Ureter (tissue), 1 donor: ENCODE results near the gene ANKRD33. TPM values are rescaled to one million over a fixed set of nuclear protein-coding genes. Genes with fewer than 3 reads are reported as not detected.

Experiments used
- DNase-seq: peaks from one replicate; pipeline ENCODE4 v3.0.0-alpha.2; 2020; ENCODE audit warnings: low spot score
- total RNA-seq: library from RNA; stranded (reverse); gene quantifications from one replicate; pipeline ENCODE4 v1.2.4, GENCODE V29; 2023
- donor health status: DM: yes; HTN: yes; CAD: no.

The ANKRD33 gene
- total RNA-seq, 1 donor from 2014 or later, result not detected

DNA sequence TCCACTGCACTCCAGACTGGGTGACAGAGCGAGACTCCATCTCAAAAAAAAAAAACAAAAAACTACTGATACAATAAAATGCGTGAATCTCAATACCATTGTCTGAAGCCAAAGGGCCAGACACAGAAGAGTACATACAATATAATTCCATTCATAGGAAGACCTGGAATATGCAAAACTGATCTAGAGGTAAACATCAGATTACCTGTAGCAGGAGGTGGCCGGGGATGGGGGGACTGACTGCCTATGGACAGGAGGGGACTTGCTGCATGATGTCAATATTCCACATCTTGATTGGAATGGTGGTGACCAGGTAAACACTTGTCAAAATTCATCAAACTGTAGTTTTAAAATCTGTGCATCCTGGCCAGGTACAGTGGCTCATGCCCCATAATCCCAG is 26.9 kb upstream of the ANKRD33 start:
- no peak for DNase-seq

DNA sequence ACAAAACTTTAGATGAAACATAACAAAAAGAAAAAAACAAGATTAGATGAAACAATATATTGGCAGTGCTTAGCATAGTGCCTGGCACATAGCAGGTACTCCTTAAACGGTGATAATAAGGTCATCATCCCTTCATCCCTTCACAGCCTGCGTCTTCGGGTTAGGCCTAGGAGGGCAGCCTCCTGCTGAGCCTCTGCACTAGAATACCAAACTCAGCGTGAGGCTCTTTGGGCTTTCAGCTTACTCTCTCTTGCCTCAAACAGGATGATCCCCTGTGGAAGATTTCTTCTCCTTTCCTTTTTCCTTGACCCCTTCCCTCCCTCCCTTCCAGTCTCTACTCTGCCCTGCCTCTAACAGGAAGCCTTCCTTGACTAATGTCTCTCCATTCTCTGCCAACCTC is 25.0 kb upstream of the ANKRD33 start:
- DNase-seq, result no peak

DNA sequence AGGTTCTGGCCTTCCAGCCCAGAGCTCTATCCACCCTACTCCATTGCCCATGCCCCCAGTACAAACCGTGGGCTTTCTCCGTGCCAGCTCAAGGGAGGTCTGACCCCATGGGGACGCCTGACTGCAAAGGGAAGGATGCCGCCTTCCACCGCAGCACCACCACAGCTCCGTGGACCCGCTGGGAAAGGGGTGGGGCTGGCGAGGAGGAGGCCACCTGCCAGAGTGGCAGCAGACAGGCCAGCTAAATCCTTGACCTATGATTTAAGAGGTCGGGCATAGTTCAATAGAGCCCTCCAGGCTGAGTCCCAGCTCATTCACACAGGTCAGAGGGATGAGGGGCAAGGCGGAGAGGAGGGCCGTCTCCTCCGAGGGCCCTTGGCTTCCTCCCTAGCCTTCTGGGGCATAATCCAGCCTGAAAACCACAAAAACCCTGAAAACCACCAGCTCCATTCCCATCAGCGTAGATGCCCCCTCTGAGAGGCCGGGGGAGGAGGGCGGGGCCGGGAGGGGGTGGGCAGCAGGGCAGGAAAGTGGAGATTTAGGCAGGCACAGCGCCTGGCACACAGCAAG is 24.5 kb upstream of the ANKRD33 start:
- no peak for DNase-seq

DNA sequence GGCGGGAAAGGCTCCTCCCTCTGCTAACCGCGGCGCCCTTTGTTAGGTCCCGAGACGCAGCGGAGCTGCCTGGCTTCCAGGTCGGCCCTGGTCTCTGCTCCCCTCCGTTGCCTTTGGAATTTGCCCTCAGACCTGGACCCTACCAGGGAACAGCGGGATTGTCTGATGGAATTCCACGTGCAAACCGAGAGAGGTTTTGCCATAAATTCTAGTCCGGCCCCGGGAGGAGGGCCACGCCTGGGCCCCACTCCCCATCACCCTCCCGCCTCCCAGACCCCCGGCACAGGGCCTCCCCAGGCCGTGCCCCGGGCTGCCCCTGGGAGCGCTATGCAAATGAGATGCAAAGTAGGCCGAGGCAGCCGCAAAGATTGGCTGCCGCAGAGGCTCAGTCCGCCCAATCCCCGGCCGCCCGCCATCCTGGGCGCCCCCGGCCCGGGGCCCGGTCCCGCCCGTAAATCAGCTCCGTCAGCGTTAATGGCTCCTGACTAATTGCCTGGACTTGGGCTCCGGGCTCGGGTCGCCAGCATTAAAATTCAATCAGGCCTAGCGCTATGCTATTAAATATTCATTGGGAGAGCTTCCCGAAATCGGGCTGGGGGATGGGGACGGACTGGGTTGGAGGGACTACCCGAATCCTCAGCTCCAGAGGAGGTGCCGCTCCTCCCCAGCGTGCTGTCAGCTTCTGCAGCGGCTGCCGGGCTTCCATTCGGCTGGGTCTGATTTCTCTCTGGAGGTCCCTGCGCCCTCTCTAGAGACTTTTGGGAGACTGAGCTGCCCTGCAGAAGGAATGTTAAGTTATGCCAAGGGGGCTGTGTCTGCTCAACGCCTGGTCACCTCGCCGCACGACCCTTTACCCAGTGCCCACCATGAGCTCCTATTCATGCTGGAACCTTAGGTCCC is 23.7 kb upstream of the ANKRD33 start:
- DNase-seq, result no peak

DNA sequence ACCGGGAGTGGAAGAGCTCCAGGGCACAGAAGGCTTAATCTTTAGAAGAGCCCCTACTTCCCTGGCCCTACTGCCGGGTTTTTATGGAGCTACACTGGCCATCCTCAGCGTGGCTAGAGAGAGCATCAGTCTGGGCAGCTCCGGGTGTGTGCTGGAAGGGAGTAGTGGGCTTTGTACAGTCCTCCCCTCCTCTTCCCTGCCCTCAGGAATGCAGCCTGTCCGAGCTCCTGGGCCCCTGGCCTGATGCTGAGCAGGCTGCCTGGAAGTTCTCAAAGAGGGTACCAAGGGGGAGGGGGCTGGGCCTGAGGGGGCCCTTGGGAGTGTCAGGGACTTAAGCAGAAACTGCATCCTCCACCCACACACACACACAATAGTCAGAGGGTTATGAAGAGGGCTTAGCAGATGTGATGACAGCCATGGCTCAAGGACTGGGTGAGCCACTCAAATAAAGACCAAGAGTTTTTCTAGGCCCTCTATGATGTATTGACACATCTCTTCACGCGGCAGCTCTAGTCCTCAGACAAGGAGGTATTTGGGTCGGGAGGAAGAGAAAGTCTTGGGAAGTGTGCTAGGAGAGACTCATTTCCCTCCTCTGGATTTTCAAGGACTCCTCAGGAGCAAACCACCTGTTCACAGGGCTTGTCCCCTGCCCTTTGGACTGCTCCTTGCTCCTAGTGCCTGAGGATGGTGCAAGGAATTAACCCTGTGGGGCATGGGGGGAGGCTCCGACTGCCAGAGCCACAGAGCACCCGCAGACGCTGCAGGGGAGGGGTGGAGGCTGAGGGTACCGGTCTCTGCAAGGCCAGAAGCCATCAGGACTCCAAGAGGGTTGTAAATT is 22.9 kb upstream of the ANKRD33 start:
- no peak for DNase-seq

DNA sequence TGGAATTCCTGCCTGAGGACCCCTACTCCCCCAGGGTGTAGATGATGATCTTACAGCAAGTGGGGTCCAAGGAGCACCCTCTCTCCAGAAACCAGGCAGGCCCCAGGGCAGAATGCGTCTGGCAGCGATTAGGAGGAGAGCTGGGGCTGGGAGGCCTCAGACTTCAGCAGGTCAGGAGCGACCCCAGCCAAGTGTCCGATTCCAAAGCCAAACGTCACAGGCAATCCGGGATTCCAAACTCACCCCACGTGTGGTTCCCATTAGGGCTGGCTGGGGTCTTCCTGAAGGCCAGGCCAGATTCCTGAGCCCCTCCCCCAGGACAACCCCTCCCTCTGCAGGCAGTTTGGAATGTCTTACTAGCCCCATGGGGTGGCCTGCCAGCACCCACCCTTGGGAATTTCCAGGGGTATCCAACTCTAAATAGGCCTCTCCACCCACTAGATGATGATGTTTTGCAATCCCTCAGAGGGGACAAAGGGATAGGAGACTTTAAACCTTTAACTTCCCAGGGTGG is 22.1 kb upstream of the ANKRD33 start:
- no peak for DNase-seq

DNA sequence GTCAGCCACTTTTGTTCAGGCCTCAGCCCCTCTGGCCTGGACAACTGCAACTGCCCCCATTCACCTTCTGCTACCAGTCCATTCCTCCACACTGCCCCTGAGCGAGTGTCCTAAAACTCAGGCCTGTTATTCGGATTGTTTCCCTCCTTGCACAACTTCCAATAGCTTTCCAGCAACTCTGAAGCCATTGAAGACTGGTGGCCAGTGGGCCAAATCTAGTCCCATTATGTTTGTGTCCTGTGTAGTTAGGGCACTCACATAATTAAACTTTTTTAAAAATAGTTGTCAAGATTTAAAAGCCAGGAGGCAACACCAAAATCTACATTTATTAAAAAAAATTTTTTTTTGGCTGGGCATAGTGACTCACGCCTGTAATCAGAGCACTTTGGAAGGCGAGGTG is 21.6 kb upstream of the ANKRD33 start:
- no peak for DNase-seq

DNA sequence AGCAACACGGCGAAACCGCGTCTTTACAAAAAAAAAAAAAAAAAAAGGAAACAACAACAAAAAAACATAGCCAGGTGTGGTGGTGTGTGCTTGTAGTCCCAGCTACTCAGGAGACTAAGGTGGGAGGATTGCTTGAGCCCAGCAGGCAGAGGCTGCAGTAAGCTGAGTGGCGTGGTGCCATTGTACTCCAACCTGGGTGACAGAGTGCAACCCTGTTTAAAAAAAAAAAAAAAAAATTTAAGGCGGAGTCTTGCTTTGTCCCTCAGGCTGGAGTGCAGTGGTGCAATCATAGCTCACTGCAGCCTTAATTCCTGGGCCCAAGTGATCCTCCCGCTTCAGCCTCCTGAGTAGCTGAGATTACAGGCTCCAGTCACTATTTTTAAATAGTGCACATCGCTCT is 21.1 kb upstream of the ANKRD33 start:
- no peak for DNase-seq

DNA sequence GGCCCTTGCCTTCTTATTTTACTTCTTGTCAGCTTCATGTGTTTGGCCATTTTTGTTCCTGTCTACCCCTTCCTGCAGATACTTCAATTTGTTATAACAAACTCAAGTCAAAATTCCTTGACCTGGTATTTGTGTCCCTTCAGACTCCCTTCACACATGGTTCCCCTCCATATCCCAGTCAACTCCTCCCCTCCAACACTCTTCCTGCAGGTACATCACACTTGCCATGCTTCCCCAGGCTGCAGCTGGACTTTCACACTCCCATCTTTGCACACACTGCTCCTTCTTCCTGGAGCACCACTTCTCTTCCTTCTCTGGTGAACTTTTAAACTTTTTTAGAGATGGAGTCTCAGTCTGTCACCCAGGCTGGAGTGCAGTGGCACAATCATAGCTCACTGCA is 20.5 kb upstream of the ANKRD33 start:
- DNase-seq, result no peak

DNA sequence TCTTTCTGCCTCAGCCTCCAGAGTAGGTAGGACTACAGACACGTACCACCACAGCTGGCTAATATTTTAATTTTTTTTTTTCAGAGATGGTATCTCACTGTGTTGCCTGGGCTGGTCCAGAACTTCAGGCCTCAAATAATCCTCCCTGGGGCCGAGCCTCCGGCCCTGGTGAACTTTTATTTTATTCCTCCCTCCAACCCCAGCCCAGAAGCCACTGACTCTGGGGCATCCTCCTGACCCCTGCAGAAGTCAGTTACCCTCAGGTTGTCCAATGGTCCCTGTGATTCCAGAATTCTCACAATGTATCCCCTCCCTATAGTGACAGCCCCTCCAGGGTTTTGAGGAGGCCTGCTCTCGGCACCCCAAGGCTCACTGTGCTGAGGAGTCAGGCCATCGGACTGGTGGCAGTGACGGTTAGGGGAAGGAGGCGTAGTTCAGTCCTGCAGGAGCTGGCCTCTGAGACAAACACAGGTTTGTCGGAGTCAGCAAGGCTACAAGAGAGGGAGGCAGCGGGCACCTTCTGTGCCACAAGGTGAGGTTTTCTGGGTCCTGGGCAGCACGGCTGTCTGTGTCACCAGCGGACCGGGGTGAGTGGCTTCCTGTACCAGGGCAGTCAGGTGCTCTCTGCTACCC is 20.0 kb upstream of the ANKRD33 start:
- DNase-seq, result no peak

DNA sequence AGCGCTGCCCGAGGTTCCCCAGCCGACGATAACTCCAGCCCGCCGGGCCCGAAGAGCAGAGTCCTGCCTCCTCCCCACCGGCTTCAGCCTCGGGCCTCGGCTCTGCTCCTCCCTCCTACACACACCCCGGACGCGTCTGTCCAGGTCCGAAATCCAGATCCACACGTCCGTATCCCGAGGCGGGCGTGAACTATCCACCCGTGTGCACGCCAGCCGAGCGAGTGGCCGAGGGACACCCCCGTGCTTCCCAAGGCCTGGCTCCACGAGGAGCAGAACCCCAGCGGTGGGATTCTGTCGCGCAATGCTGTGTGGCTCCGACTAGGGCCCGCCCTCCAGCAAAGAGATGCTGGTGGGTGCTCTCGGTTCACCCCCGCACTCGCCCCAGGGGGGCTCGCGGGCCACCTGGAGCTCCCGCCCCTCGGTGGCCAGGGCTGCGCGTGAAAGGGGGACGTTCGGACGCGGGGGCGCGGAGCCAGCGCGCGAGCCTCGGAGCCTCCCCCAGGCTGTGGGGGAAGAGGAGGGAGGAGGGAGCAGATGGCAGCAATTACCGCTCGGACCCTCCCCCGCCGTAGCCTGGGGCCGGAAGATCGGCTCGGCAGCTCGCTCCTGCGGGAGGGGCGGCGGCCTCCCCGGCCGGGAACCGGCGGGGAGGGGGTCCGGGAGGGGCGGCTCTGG is 18.9 kb upstream of the ANKRD33 start:
- no peak for DNase-seq

DNA sequence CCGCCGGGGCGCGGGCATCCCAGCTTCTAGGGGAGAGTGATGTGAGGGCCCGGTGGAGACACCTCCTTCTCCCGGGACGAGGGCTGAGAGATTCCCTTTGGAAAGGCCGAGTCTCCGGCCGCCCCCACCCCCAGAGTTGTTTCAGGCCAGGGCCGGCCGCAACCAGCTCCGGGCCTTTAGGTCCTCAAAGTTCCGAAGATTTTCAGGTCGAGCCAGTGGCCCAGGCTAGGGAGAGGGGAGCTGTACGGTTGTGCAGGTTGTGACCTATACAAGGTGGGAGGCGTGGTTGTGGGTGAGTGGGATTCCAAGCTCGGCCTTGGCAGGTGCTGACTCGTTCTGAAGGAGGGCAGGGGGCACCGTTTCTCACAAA is 18.4 kb upstream of the ANKRD33 start:
- no peak for DNase-seq

DNA sequence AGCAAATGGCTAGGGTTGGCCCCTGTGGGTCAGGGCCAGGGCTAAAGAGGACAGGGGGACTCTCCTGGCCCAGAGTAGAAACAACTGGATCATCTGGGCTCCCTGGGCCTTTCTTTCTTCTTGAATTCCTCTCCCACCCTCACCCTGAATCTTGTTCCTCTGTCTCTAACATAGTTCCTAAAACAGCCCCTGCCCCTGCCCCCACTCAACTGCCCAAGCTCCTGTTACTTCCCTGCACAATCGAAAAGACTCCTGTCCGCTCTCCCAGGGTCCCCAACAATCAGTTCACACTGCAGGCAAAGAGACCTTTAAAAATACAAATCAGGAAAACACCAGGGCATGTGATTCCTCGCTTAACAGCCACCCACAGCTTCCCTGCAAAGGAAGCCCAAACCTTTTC is 18.0 kb upstream of the ANKRD33 start:
- no peak for DNase-seq

DNA sequence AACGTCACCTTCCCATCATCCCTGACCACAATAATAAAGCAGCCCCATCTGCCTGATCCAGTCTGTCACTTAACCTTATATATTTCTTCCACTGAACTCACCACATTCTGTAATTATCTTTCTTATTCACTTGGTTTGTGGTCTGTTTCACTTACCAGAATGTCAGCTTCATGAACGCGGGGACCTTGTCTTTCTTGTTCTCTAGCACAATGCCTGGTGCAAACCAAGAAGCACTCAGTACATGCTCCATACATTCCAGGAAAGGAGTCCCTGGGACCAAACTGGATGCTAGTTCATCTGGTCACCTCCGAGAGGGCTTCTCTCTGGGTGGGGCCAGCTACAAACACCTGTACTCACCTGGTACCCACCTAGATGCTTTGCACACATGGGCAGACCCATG is 17.4 kb upstream of the ANKRD33 start:
- no peak for DNase-seq

DNA sequence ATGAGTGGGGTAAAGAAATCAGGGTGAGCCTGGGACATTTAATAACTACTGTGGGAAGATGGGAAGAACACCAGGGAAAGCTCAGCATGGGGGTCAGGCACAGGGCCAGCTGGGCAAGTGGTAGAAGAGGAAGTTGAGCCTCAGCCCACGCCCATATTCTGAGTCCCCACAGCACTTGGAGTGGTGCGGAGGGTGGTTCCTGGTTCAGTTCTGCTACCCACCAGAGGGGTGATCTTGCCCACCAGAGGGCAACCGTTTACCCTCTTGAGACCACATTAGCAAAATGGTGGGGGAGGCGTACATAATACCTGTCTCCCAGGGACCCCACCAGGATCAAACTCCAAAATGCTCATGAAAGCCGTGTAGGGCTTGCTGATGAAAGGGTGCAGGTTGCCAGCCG is 16.8 kb upstream of the ANKRD33 start:
- no peak for DNase-seq

DNA sequence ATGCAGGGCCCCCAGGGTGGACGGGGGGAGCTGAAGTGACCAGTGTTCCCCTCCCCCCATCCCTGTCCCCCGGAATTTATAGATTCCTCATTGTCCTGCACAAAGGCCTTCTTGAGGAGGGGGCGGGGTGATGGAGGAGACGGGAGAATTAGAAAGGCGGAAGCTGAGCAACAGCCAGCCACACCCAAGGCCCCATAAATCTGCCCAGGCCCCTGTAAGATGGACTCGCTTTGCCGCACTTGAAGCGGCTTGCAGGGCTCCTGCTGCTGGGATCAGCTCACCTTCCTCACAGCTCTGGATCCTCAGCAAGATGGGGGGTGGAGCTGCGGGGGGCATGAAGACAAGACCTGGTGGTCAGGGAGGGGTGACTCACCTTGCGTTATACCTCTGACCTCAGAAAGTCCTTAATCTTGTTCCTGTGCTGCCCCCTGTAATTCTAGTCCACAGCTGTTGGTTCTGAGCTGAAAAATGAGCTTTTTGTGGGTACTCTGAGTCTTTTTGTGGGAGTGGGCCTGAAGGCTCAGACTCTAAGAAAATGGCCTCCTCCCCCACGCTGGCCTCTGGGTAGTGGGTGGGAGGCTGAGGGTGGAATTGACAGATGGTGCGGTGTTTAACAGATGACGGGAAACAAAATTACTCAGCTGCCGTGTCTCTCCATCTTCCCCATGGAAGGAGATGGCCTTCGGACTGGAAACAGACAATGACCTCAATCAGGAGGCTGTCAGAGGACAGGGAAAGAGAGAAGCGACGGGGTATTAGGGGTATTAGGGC is 15.8 kb upstream of the ANKRD33 start:
- no peak for DNase-seq

DNA sequence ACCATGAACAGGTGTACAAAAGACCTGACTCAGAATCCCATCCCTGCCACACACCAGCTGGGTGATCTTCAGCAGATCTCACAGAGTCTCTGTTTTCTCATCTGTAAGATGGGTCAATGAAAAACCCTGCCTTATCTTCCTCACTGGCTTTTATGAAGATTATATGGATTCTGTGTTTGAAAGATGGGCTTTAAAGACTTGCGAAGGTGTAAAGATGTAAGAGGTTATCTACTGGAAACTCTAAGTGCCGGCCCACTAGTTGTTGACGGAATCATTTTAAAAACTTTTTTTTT is 15.3 kb upstream of the ANKRD33 start:
- no peak for DNase-seq

DNA sequence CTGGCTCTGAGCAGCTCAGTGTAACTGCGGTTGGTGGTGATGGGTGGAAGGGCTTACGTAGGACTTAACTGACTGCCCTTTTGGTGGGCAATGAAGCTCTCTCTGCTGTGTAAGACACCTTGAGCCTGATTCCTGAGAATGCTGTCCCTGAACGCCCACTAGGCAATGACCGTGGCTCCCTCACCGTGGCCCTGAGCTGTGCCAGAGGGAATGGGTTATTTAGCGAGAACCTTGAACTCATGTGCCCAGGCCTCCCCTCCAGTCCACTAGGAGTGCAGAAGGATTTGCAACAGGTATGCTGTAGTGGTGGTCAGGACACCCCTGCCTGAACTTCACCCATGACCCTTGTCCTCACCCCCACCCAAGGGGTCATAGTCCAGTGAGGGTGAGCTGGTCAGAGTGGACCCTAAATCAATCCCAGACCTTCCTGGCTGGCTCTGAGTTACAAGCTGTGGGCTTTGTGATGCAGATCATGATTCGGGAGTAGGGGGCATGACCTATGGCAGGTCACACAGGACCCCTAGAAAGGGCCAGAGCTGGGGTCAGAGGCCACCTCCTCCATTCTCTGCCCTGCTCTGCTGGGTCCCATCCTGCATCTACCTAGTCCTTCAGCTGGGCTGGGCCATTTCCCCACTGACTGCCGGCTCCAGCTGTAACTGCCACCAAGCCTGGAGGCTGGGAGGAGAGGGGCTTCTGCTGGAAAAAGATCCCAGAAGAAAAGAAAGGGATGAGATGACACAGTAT is 14.5 kb upstream of the ANKRD33 start:
- no peak for DNase-seq

DNA sequence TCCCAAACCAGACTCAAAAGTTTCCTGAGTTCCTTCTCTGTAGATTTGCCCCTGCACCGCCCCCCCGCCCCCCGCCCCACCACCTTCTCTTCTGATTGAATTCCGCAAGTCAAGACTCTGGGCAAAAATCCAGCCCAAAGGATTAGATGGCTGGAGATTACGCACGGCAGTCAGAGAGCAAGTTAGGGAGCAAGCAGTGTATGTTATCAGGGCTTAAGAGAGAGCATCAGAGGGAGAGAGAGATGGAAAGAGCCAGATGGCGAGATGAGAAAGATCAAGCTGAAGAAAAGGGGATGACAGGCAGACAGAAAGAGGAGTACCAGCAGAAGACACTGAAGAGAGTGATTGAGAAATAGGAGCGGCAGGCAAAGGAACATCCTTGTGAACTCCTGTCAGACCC is 13.9 kb upstream of the ANKRD33 start:
- no peak for DNase-seq

DNA sequence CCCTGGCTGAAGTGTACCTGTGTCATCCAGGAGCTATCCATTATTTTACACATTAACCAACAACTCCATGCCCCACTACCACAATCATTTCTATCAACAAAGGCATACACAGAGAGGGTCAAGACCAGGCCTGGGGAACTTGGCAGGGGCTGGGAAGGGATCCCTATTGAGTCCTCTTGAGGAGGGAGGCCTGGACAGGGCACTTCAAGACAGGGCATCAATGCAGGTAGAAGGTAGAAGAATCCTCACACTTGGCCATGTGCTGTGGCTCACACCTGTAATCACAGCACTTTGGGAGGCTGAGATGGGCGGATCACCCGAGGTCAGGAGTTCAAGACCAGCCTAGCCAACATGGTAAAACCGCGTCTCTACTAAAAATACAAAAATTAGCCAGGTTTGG is 13.4 kb upstream of the ANKRD33 start:
- DNase-seq, result no peak
